Mesothelial cell of epicardium (in vitro differentiated cells): ENCODE results near the gene RNF168. TPM values are rescaled to one million over a fixed set of nuclear protein-coding genes. Genes with fewer than 3 reads are reported as not detected.

Experiments
- DNase-seq, 2 experiments: peaks; one replicate each; pipeline ENCODE4 v3.0.0; 2021; ENCODE audit warnings: low spot score in 2 of 2; ENCODE audit not compliant: unreplicated experiment in 2 of 2
- H3K27ac Mint-ChIP-seq: 2 replicates; pipeline ENCODE4 v1.8.0; 2021; ENCODE audit warnings: mixed read lengths
- H3K27me3 Mint-ChIP-seq: 2 replicates; pipeline ENCODE4 v1.8.0; 2021; ENCODE audit warnings: low read depth, mixed read lengths
- H3K36me3 Mint-ChIP-seq: 2 replicates; pipeline ENCODE4 v1.8.0; 2021; ENCODE audit warnings: mixed read lengths
- H3K4me1 Mint-ChIP-seq: 2 replicates; pipeline ENCODE4 v1.8.0; 2021; ENCODE audit warnings: mixed read lengths
- H3K4me3 Mint-ChIP-seq: 2 replicates; pipeline ENCODE4 v1.8.0; 2021; ENCODE audit warnings: mild to moderate bottlenecking, moderate library complexity, mixed read lengths
- H3K9me3 Mint-ChIP-seq: 2 replicates; pipeline ENCODE4 v1.8.0; 2021; ENCODE audit warnings: mixed read lengths
- CTCF ChIP-seq: fragments of 200-600 bp; sonication (generic); IDR thresholded peaks from one replicate; pipeline ENCODE4 v1.5.0; 2021; ENCODE audit warnings: antibody characterized with exemption; ENCODE audit not compliant: unreplicated experiment
- total RNA-seq: library from RNA; stranded (reverse); gene quantifications from 3 replicates; pipeline ENCODE4 v1.2.1, GENCODE V29; 2021

Gene RNF168
- total RNA-seq, 1 donor from 2014 or later: 21.0 TPM

GRCh38 chr3:196493292-196493691, 10.3 kb downstream of the RNF168 start:
- Mint-ChIP-seq H3K4me3 (no peak overlapping the region), H3K9me3 (peaks cover 4% of the 10 kb centered on the region), H3K27ac (no peak overlapping the region), H3K36me3 (peaks cover 9% of the 10 kb centered on the region), H3K27me3 (no peaks in the 10 kb centered on the region), H3K4me1 (no peaks in the 10 kb centered on the region)
- no peak for TF ChIP-seq CTCF
- DNase-seq: no peak

GRCh38 chr3:196492080-196492479, 11.5 kb downstream of the RNF168 start:
- Mint-ChIP-seq H3K27me3 (no peaks in the 10 kb centered on the region), H3K9me3 (peaks cover 4% of the 10 kb centered on the region), H3K4me1 (no peaks in the 10 kb centered on the region), H3K4me3 (no peak overlapping the region), H3K36me3 (peaks cover 11% of the 10 kb centered on the region), H3K27ac (no peak overlapping the region)
- DNase-seq: no peak
- no peak for TF ChIP-seq CTCF

- Mint-ChIP-seq H3K27ac (peak overlapping the region; percentile 30), H3K36me3 (peaks cover 17% of the 10 kb centered on the region), H3K9me3 (peaks cover 4% of the 10 kb centered on the region), H3K4me3 (no peak overlapping the region), H3K4me1 (no peaks in the 10 kb centered on the region), H3K27me3 (no peaks in the 10 kb centered on the region)
- DNase-seq: no peak
- no peak for TF ChIP-seq CTCF
Observed at GRCh38 chr3:196489747-196490146, 13.8 kb downstream of the RNF168 start.

- no peaks in the 10 kb centered on the region for H3K27me3 Mint-ChIP-seq
- TF ChIP-seq CTCF: no peak
- peaks cover 28% of the 10 kb centered on the region for H3K36me3 Mint-ChIP-seq
- no peak overlapping the region for H3K27ac Mint-ChIP-seq
- H3K4me1 Mint-ChIP-seq: no peaks in the 10 kb centered on the region
- H3K4me3 Mint-ChIP-seq: no peak overlapping the region
- no peak for DNase-seq
- peaks cover 5% of the 10 kb centered on the region for H3K9me3 Mint-ChIP-seq
Observed at GRCh38 chr3:196486263-196486662, 17.3 kb downstream of the RNF168 start.

GRCh38 chr3:196477678-196478077, 25.9 kb downstream of the RNF168 start:
- H3K4me1 Mint-ChIP-seq: no peaks in the 10 kb centered on the region
- no peak for DNase-seq
- H3K27ac Mint-ChIP-seq: no peak overlapping the region
- TF ChIP-seq CTCF: no peak
- H3K36me3 Mint-ChIP-seq: peaks cover 39% of the 10 kb centered on the region
- H3K4me3 Mint-ChIP-seq: no peak overlapping the region
- no peaks in the 10 kb centered on the region for H3K27me3 Mint-ChIP-seq
- H3K9me3 Mint-ChIP-seq: no peaks in the 10 kb centered on the region

GRCh38 chr3:196472286-196472685, 31.3 kb downstream of the RNF168 start:
- Mint-ChIP-seq H3K4me1 (no peaks in the 10 kb centered on the region), H3K27me3 (no peaks in the 10 kb centered on the region), H3K4me3 (no peak overlapping the region), H3K36me3 (peaks cover 30% of the 10 kb centered on the region), H3K27ac (no peak overlapping the region), H3K9me3 (no peaks in the 10 kb centered on the region)
- no peak for DNase-seq
- no peak for TF ChIP-seq CTCF
